HEK293 (cell line): ENCODE results near the gene PRKG2.

ENCODE experiments used
- SCRT1 ChIP-seq: fragments of 450-650 bp; formaldehyde crosslinking; IDR thresholded peaks from 2 replicates; pipeline ENCODE4 v1.5.1; 2016; ENCODE audit warnings: missing biosample characterization, missing genetic modification characterization, borderline replicate concordance
- ZNF121 ChIP-seq: fragments of 450-650 bp; formaldehyde crosslinking; IDR thresholded peaks from 2 replicates; pipeline ENCODE4 v1.5.1; 2016; ENCODE audit warnings: missing biosample characterization, missing genetic modification characterization
- ZNF2 ChIP-seq: fragments of 450-650 bp; formaldehyde crosslinking; IDR thresholded peaks from 2 replicates; pipeline ENCODE4 v1.5.1; 2016; ENCODE audit warnings: missing biosample characterization, missing genetic modification characterization
- ZNF274 ChIP-seq, 2 experiments: fragments of 200-500 bp in 1 of 2; fragments of 450-650 bp in 1 of 2; sonication (Bioruptor generic) in 1 of 2; formaldehyde crosslinking in 1 of 2; IDR thresholded peaks; 2 replicates each; pipeline versions ENCODE4 v1.5.1 to v1.6.1; 2014 to 2016; ENCODE audit warnings: borderline replicate concordance in 1 of 2, inconsistent platforms in 1 of 2, low read length in 1 of 2, missing biosample characterization in 1 of 2, missing genetic modification characterization in 1 of 2
- ZNF302 ChIP-seq: fragments of 450-650 bp; formaldehyde crosslinking; IDR thresholded peaks from 2 replicates; pipeline ENCODE4 v1.5.1; 2016; ENCODE audit warnings: missing biosample characterization, missing genetic modification characterization, low read depth
- ZNF501 ChIP-seq: fragments of 450-650 bp; formaldehyde crosslinking; IDR thresholded peaks from 2 replicates; pipeline ENCODE4 v1.5.1; 2016; ENCODE audit warnings: missing biosample characterization, missing genetic modification characterization
- ZNF514 ChIP-seq: fragments of 450-650 bp; formaldehyde crosslinking; IDR thresholded peaks from 2 replicates; pipeline ENCODE4 v1.5.1; 2016; ENCODE audit warnings: missing biosample characterization, missing genetic modification characterization
- ZNF555 ChIP-seq: fragments of 450-650 bp; formaldehyde crosslinking; conservative IDR thresholded peaks from 2 replicates; pipeline ENCODE4 v1.5.1; 2017; ENCODE audit warnings: missing biosample characterization, mild to moderate bottlenecking, missing genetic modification characterization, inconsistent platforms
- ZNF571 ChIP-seq: fragments of 450-650 bp; formaldehyde crosslinking; IDR thresholded peaks from 2 replicates; pipeline ENCODE4 v1.5.0; 2017; ENCODE audit warnings: missing biosample characterization, missing genetic modification characterization
- TF ChIP-seq, protein P1 (sequence below): fragments of 450-650 bp; formaldehyde crosslinking; IDR thresholded peaks from 2 replicates; pipeline ENCODE4 v1.5.1; 2016; ENCODE audit warnings: missing biosample characterization, missing genetic modification characterization
- TF ChIP-seq, protein P2 (sequence below): fragments of 450-650 bp; formaldehyde crosslinking; IDR thresholded peaks from 2 replicates; pipeline ENCODE4 v1.5.1; 2017; ENCODE audit warnings: missing biosample characterization, missing genetic modification characterization
- TF ChIP-seq, protein P3 (sequence below): sonication (generic); formaldehyde crosslinking; IDR thresholded peaks from 2 replicates; pipeline ENCODE4 v1.8.1; 2022; ENCODE audit warnings: mild to moderate bottlenecking, moderate library complexity, missing genetic modification reagents

DNA sequence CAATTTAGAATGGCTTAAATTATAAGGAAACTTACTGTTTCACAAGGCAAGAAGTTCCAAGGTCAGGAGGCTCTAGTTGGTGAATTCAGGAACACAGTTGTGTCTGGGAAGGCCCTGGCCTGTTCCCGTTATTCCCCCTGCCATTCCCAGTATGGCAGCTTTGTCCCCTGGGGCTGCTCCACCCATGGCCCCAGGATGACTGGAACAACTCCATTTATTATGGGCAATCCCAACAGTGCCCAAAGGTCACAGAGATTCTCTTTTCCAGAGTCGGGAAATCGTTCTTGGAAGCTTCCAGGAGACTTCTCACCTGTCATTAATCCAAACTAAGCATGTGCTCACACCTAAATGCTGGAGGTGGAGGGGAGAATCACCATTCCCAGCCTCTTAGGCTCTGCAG is 2.8 kb upstream of the PRKG2 start:
- TF ChIP-seq, protein P1, sequence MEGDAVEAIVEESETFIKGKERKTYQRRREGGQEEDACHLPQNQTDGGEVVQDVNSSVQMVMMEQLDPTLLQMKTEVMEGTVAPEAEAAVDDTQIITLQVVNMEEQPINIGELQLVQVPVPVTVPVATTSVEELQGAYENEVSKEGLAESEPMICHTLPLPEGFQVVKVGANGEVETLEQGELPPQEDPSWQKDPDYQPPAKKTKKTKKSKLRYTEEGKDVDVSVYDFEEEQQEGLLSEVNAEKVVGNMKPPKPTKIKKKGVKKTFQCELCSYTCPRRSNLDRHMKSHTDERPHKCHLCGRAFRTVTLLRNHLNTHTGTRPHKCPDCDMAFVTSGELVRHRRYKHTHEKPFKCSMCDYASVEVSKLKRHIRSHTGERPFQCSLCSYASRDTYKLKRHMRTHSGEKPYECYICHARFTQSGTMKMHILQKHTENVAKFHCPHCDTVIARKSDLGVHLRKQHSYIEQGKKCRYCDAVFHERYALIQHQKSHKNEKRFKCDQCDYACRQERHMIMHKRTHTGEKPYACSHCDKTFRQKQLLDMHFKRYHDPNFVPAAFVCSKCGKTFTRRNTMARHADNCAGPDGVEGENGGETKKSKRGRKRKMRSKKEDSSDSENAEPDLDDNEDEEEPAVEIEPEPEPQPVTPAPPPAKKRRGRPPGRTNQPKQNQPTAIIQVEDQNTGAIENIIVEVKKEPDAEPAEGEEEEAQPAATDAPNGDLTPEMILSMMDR (tag by site-specific recombination): no peak
- TF ChIP-seq SCRT1 (tag by site-specific recombination): no peak
- no peak for TF ChIP-seq ZNF302 (tag by site-specific recombination)
- TF ChIP-seq, protein P2, sequence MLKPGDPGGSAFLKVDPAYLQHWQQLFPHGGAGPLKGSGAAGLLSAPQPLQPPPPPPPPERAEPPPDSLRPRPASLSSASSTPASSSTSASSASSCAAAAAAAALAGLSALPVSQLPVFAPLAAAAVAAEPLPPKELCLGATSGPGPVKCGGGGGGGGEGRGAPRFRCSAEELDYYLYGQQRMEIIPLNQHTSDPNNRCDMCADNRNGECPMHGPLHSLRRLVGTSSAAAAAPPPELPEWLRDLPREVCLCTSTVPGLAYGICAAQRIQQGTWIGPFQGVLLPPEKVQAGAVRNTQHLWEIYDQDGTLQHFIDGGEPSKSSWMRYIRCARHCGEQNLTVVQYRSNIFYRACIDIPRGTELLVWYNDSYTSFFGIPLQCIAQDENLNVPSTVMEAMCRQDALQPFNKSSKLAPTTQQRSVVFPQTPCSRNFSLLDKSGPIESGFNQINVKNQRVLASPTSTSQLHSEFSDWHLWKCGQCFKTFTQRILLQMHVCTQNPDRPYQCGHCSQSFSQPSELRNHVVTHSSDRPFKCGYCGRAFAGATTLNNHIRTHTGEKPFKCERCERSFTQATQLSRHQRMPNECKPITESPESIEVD (tag by site-specific recombination): no peak
- TF ChIP-seq ZNF571: no peak
- TF ChIP-seq ZNF514 (tag by site-specific recombination): no peak
- TF ChIP-seq, protein P3, sequence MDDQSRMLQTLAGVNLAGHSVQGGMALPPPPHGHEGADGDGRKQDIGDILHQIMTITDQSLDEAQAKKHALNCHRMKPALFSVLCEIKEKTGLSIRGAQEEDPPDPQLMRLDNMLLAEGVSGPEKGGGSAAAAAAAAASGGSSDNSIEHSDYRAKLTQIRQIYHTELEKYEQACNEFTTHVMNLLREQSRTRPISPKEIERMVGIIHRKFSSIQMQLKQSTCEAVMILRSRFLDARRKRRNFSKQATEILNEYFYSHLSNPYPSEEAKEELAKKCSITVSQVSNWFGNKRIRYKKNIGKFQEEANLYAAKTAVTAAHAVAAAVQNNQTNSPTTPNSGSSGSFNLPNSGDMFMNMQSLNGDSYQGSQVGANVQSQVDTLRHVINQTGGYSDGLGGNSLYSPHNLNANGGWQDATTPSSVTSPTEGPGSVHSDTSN: no peak
- TF ChIP-seq ZNF274 (IDR thresholded peaks at IDR 0.05; ENCODE audit: low read length): no peak
- TF ChIP-seq ZNF274 (tag by site-specific recombination; IDR thresholded peaks at IDR 0.05; ENCODE audit: borderline replicate concordance): no peak
- TF ChIP-seq ZNF555 (tag by site-specific recombination): no peak
- TF ChIP-seq ZNF501 (tag by site-specific recombination): no peak
- no peak for TF ChIP-seq ZNF121 (tag by site-specific recombination)
- TF ChIP-seq ZNF2 (tag by site-specific recombination): no peak
